ENCODE measurements around the gene PRDM12.

PRDM12 gene

GRCh38 chr9:130639124-130639765 lies 25.1 kb upstream of the PRDM12 start:
- Histone ChIP-seq H3K27me3 (ENCODE audit: control insufficient read depth, insufficient read depth, low read length) (no peaks in the 10 kb centered on the region), H3K4me1 (no peaks in the 10 kb centered on the region), H3K79me2 (no peaks in the 10 kb centered on the region), H3K9ac (no peak overlapping the region), H3K9me3 (ENCODE audit: control insufficient read depth, low read length) (no peaks in the 10 kb centered on the region), H3K36me3 (ENCODE audit: control insufficient read depth, insufficient read depth, low read length) (no peaks in the 10 kb centered on the region), H3K4me3 (ENCODE audit: low read depth, low read length) (no peak overlapping the region), H3K4me2 (ENCODE audit: low read length) (no peak overlapping the region), H3K27ac (no peak overlapping the region), H2AFZ (no peak overlapping the region)
- no peak for TF ChIP-seq CTCF (IDR thresholded peaks at IDR 0.05)

GRCh38 chr9:130639866-130640555 lies 24.4 kb upstream of the PRDM12 start:
- no peak overlapping the region for H3K27ac ChIP-seq
- H3K9me3 ChIP-seq (ENCODE audit: control insufficient read depth, low read length), result no peaks in the 10 kb centered on the region
- no peak overlapping the region for H3K4me2 ChIP-seq (ENCODE audit: low read length)
- no peaks in the 10 kb centered on the region for H3K27me3 ChIP-seq (ENCODE audit: control insufficient read depth, insufficient read depth, low read length)
- no peaks in the 10 kb centered on the region for H3K36me3 ChIP-seq (ENCODE audit: control insufficient read depth, insufficient read depth, low read length)
- H3K79me2 ChIP-seq, result no peaks in the 10 kb centered on the region
- no peak for TF ChIP-seq CTCF (IDR thresholded peaks at IDR 0.05)
- no peak overlapping the region for H2AFZ ChIP-seq
- no peaks in the 10 kb centered on the region for H3K4me1 ChIP-seq
- no peak overlapping the region for H3K4me3 ChIP-seq (ENCODE audit: low read depth, low read length)
- H3K9ac ChIP-seq, result no peak overlapping the region

GRCh38 chr9:130640681-130641080 lies 23.7 kb upstream of the PRDM12 start:
- no peak overlapping the region for H3K4me3 ChIP-seq (ENCODE audit: low read depth, low read length)
- H3K4me2 ChIP-seq (ENCODE audit: low read length), result no peak overlapping the region
- no peaks in the 10 kb centered on the region for H3K27me3 ChIP-seq (ENCODE audit: control insufficient read depth, insufficient read depth, low read length)
- no peak overlapping the region for H3K9ac ChIP-seq
- no peak overlapping the region for H3K27ac ChIP-seq
- H3K4me1 ChIP-seq, result no peaks in the 10 kb centered on the region
- TF ChIP-seq CTCF (IDR thresholded peaks at IDR 0.05), result no peak
- no peaks in the 10 kb centered on the region for H3K9me3 ChIP-seq (ENCODE audit: control insufficient read depth, low read length)
- H2AFZ ChIP-seq, result no peak overlapping the region
- H3K79me2 ChIP-seq, result no peaks in the 10 kb centered on the region
- no peaks in the 10 kb centered on the region for H3K36me3 ChIP-seq (ENCODE audit: control insufficient read depth, insufficient read depth, low read length)

GRCh38 chr9:130642926-130643325 lies 21.5 kb upstream of the PRDM12 start:
- Histone ChIP-seq H3K4me1 (no peaks in the 10 kb centered on the region), H3K27ac (no peak overlapping the region), H2AFZ (no peak overlapping the region), H3K36me3 (ENCODE audit: control insufficient read depth, insufficient read depth, low read length) (no peaks in the 10 kb centered on the region), H3K27me3 (ENCODE audit: control insufficient read depth, insufficient read depth, low read length) (no peaks in the 10 kb centered on the region), H3K4me3 (ENCODE audit: low read depth, low read length) (no peak overlapping the region), H3K9ac (no peak overlapping the region), H3K79me2 (no peaks in the 10 kb centered on the region), H3K9me3 (ENCODE audit: control insufficient read depth, low read length) (no peaks in the 10 kb centered on the region), H3K4me2 (ENCODE audit: low read length) (no peak overlapping the region)
- TF ChIP-seq CTCF (IDR thresholded peaks at IDR 0.05), result no peak

GRCh38 chr9:130651221-130651620 lies 13.2 kb upstream of the PRDM12 start:
- H3K9me3 ChIP-seq (ENCODE audit: control insufficient read depth, low read length), result no peaks in the 10 kb centered on the region
- no peaks in the 10 kb centered on the region for H3K36me3 ChIP-seq (ENCODE audit: control insufficient read depth, insufficient read depth, low read length)
- no peak overlapping the region for H2AFZ ChIP-seq
- H3K4me1 ChIP-seq, result no peaks in the 10 kb centered on the region
- H3K4me3 ChIP-seq (ENCODE audit: low read depth, low read length), result no peak overlapping the region
- H3K27me3 ChIP-seq (ENCODE audit: control insufficient read depth, insufficient read depth, low read length), result no peaks in the 10 kb centered on the region
- no peak for TF ChIP-seq CTCF (IDR thresholded peaks at IDR 0.05)
- H3K4me2 ChIP-seq (ENCODE audit: low read length), result no peak overlapping the region
- H3K9ac ChIP-seq, result no peak overlapping the region
- H3K79me2 ChIP-seq, result no peaks in the 10 kb centered on the region
- no peak overlapping the region for H3K27ac ChIP-seq
